Measurements from ENCODE around the gene FGFR3. TPM values are rescaled to one million over a fixed set of nuclear protein-coding genes. Genes with fewer than 3 reads are reported as not detected.

The FGFR3 gene
- total and polyA plus RNA-seq, 8 donors = 1.2 to 530 (median 26.9) TPM

- no peaks in the 10 kb centered on the region for H3K9me3 ChIP-seq
- 82 to 85% (median 84%) methylated on average over 13 to 18 of the region's 18 CpGs for WGBS, 5 donors
- DNase-seq = no peak
- no peak overlapping the region for H3K4me3 ChIP-seq
- peaks cover 0 to 4% (median 0%) of the 10 kb centered on the region in 4 donors for H3K4me1 ChIP-seq
- intact Hi-C loops (cut with DNase I; ENCODE audit: low total_unique reads) = no loop called here
- no peaks in the 10 kb centered on the region for H3K36me3 ChIP-seq
- TF ChIP-seq POLR2AphosphoS5 (IDR thresholded peaks at IDR 0.05) = no peak
- no peak for TF ChIP-seq EP300 (IDR thresholded peaks at IDR 0.05)
- no peak for TF ChIP-seq CTCF (IDR thresholded peaks at IDR 0.05)
- no peak for TF ChIP-seq POLR2A (IDR thresholded peaks at IDR 0.05)
- peaks cover 0 to 26% (median 0%) of the 10 kb centered on the region in 3 donors for H3K27me3 ChIP-seq
- H3K27ac ChIP-seq = no peak overlapping the region
Measured at GRCh38 chr4:1778642-1779392, 14.3 kb upstream of the FGFR3 start.

GRCh38 chr4:1779588-1780382 lies 13.3 kb upstream of the FGFR3 start:
- Histone ChIP-seq H3K4me1 (peaks cover 0 to 5% (median under 1%) of the 10 kb centered on the region in 4 donors), H3K27ac (no peak overlapping the region), H3K4me3 (no peak overlapping the region), H3K36me3 (no peaks in the 10 kb centered on the region), H3K27me3 (peaks cover 0 to 32% (median 0%) of the 10 kb centered on the region in 3 donors), H3K9me3 (no peaks in the 10 kb centered on the region)
- intact Hi-C loops (cut with DNase I; ENCODE audit: low total_unique reads) = no loop called here
- TF ChIP-seq POLR2AphosphoS5 (IDR thresholded peaks at IDR 0.05) (no peak), EP300 (IDR thresholded peaks at IDR 0.05) (no peak), POLR2A (IDR thresholded peaks at IDR 0.05) (no peak), CTCF (IDR thresholded peaks at IDR 0.05) (no peak)
- no peak for DNase-seq
- WGBS, 5 donors = 79 to 91% (median 82%) methylated on average over 8 to 18 of the region's 18 CpGs

GRCh38 chr4:1780435-1780834 lies 12.7 kb upstream of the FGFR3 start:
- intact Hi-C loops (cut with DNase I; ENCODE audit: low total_unique reads) = no loop called here
- H3K27ac ChIP-seq = no peak overlapping the region
- WGBS, 5 donors = 80 to 85% (median 84%) methylated on average over 14 of the region's 14 CpGs
- H3K9me3 ChIP-seq = no peaks in the 10 kb centered on the region
- H3K4me3 ChIP-seq = no peak overlapping the region
- peaks cover 0 to 11% (median 6%) of the 10 kb centered on the region in 4 donors for H3K4me1 ChIP-seq
- no peaks in the 10 kb centered on the region for H3K36me3 ChIP-seq
- H3K27me3 ChIP-seq = peaks cover 0 to 32% (median 0%) of the 10 kb centered on the region in 3 donors
- TF ChIP-seq CTCF (IDR thresholded peaks at IDR 0.05) = no peak
- TF ChIP-seq POLR2AphosphoS5 (IDR thresholded peaks at IDR 0.05) = no peak
- TF ChIP-seq EP300 (IDR thresholded peaks at IDR 0.05) = no peak
- no peak for DNase-seq

GRCh38 chr4:1783015-1783414 lies 10.1 kb upstream of the FGFR3 start:
- TF ChIP-seq POLR2A (IDR thresholded peaks at IDR 0.05) (no peak), EP300 (IDR thresholded peaks at IDR 0.05) (no peak), CTCF (IDR thresholded peaks at IDR 0.05) (no peak), POLR2AphosphoS5 (IDR thresholded peaks at IDR 0.05) (no peak)

More at GRCh38 chr4:1783015-1783414, 10.1 kb upstream of the FGFR3 start:
- no peak overlapping the region for H3K27ac ChIP-seq
- peaks cover 0 to 38% (median 0%) of the 10 kb centered on the region in 3 donors for H3K27me3 ChIP-seq
- H3K4me1 ChIP-seq = peaks cover 0 to 15% (median 9%) of the 10 kb centered on the region in 4 donors
- intact Hi-C loops (cut with DNase I; ENCODE audit: low total_unique reads) = no loop called here
- WGBS, 5 donors = 69 to 78% (median 76%) methylated on average over 3 to 10 of the region's 10 CpGs
- no peaks in the 10 kb centered on the region for H3K36me3 ChIP-seq
- DNase-seq = peak in 1 of 2 donors; percentile 58
- H3K4me3 ChIP-seq = no peak overlapping the region
- H3K9me3 ChIP-seq = no peaks in the 10 kb centered on the region
